GM13976 (cell line): Measurements from ENCODE around the gene KCNQ1.

Source experiments
- DNase-seq: peaks from one replicate; pipeline ENCODE4 v3.0.0; 2012; ENCODE audit warnings: low spot score
- CTCF ChIP-seq: IDR thresholded peaks from 2 replicates; pipeline ENCODE4 v1.5.1; 2012; ENCODE audit warnings: borderline replicate concordance, mild to moderate bottlenecking; ENCODE audit not compliant: insufficient read depth; ENCODE audit errors: extremely low read depth, missing control alignments, control extremely low read depth
- in situ Hi-C: fragments of 300-500 bp; cut with MboI; formaldehyde crosslinking; loops from one replicate; pipeline ENCODE4 v1.12.0; 2022; ENCODE audit warnings: low sequenced_read_pairs, mixed read lengths, inconsistent platforms; ENCODE audit not compliant: unreplicated experiment

Gene KCNQ1

DNA sequence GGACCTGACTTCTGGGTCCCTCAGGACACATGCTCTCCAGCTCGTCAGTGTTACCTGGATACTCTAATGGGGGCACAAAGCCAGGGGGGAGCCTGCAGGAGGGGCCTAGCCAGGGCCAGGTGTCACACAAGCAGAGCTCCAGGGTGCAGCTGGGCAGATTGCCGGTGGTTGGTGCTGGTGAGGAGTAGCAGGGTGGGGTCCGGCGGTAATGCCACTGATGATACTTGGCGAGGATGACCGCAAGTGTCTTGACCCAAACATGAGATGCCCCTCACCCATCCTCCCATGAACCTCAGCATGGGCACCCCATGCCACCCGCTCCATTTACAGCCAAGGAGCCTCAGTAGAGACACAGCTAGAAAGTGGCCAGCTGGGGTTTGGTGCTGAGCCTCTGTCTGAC lies 270.1 kb downstream of the KCNQ1 start:
- in situ Hi-C loops = no loop called here
- no peak for TF ChIP-seq CTCF
- no peak for DNase-seq

DNA sequence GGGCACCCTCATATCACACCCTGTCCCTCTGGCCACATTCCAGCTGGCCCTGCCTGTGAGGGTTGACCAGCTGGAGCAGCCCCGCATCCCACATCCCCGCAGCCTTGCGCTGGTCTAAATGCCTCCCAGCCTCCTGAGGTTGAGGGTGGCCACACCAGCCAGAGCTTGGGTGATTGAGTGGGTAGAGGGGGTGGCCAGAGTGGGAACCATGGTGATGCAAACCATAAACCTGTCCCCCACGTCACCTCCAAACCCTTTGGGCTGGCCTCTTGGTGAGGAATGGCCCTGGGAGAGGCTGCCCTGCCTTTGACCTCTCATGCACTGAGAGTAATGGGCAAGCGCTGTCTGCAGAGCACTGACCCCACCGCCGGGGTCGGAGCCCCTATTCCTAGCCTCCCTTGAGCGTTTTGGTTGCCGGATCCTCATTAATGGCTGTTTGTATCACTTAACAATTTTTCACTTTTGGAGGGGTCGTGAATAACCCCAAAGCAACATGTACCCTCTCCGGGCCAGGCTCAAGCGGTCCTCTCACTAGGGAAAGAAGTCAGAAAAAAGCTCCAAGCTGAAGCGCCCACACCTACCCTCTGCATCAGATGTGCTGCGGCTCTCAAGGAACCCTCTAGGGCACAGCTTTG lies 271.0 kb downstream of the KCNQ1 start:
- in situ Hi-C loops = no loop called here
- DNase-seq = no peak
- TF ChIP-seq CTCF = no peak

DNA sequence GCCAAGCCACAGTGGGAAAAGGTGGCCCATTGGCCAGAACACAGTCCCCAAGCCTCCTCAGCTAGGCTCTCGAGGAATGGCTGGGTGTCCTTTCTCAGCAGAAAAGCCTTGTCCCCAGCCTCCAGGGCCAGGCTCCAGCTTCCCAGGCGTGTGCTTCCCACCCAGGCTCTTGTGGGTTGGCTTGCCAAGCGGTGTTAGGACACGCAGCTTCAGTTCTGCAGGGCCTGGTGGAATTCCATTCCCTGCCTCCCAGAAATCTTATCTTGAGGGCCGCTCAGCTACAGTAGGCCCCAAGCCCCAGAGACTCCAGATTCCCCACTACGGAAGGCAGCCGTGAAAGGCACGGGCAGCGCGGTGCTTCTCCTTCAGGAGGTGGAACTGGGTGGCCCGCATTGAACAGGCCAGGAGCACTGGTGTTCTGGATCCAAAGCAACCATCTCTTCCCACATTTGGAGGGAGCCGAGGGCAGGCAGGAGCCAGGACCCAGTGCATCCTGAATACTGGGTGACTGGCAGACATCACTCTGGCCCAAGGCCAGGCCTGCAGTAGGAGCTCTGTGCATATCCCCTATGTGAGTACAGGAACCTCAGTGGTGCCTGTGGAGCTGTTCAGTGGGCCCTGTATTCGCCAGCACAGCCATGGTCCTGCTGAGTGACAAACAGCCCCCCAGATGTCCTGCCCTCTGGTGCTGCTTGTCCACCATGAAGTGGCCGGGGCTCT lies 271.7 kb downstream of the KCNQ1 start:
- no peak for TF ChIP-seq CTCF
- in situ Hi-C loops = no loop called here

DNA sequence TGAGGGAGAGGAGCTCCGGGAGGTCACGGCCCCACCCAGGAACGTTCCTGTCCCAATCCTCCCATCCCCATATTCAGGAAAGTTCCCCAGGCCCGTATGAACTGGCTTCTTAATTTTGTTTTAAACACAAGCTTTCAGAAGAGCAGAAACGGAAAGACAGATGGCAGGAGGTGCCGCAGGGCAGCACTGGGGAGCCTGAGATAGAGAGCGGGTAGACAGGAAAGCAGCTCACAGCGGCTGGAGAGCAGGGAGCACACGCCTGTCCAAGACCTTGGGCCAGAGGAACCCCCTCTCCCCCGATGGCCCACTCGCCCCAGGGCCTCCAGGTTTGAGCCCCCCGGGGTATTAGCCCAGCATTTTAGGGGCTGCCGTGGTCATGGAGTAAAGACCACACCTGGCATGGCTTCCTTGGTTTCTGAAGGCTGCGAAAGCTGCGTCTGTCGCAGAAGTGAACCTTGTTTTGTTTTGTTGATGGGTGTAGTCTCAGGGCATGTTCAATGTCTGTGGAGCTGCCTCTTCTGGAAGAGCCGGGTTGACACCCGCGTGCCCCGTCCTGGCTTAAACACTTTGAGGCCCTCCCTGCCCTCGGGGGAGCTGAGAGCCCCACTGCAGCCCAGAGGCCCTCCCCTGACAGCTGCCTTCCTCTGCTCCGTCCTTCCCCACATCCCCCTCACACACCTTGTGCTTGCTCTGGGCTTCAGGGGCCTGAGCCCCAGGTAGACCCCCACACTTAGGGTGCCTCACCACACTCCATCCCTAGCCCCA lies 272.9 kb downstream of the KCNQ1 start:
- no peak for TF ChIP-seq CTCF
- in situ Hi-C loops = no loop called here
- DNase-seq = no peak

More for the DNA sequence above, 271.7 kb downstream of the KCNQ1 start:
- no peak for DNase-seq

- in situ Hi-C loops = no loop called here
- no peak for DNase-seq
- no peak for TF ChIP-seq CTCF
Measured at GRCh38 chr11:2718817-2719438, 274.1 kb downstream of the KCNQ1 start.

GRCh38 chr11:2719831-2720590 lies 275.2 kb downstream of the KCNQ1 start:
- DNase-seq = no peak
- TF ChIP-seq CTCF = no peak
- in situ Hi-C loops = no loop called here
